ENCODE data around the gene FRMPD2.
"Not testable (repeated sequence)": the region's sequence is repeated elsewhere in the genome, so short reads cannot be mapped to it uniquely, and the experiment has no call there.

FRMPD2 gene

DNA sequence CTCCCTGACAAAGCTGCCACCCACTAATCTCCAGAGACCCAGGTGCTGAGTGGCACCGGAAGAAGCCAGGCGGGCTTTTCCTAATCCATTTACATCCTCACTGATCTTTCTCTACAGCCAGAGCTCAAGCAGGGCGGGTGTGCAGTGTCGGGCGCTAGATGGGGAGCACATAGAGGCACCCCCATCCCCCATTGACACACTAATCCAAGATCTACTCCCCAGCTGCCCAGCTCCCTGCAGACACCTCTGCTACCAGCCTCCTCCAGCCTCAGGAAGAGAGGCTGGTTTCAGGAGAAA is 22.2 kb downstream of the FRMPD2 start:
- DNase-seq, result no peak

- DNase-seq, result no peak
Measured at GRCh38 chr10:48251525-48252353, 22.8 kb downstream of the FRMPD2 start.

- DNase-seq, result no peak
Measured at GRCh38 chr10:48251152-48251524, 23.4 kb downstream of the FRMPD2 start.

- DNase-seq, result no peak
Measured at GRCh38 chr10:48249763-48250351, 24.6 kb downstream of the FRMPD2 start.

- DNase-seq, result no peak
Measured at GRCh38 chr10:48249004-48249762, 25.3 kb downstream of the FRMPD2 start.

GRCh38 chr10:48248462-48248861 is 26.0 kb downstream of the FRMPD2 start:
- no peak for DNase-seq

DNA sequence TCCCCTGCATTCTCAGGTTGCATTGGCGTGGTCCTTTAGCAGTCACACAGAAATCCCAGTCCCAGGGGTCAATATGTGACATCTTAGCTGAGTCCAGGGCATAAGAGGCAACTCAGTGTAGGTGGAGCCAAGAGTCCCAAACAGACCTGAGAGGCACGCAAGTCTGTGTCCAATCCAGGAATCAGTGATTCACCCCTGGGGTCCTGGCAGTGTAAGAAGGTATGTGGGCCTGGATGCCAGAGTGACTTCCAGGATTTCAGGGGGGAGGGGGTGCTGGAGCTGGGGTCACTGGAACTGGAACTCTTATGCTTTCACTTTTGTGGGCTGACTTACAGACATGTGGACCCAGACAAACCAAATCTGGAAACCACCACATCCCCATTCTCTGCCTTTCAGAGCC is 26.8 kb downstream of the FRMPD2 start:
- DNase-seq, result no peak

- no peak for DNase-seq
Measured at GRCh38 chr10:48246501-48246900, 28.0 kb downstream of the FRMPD2 start.

DNA sequence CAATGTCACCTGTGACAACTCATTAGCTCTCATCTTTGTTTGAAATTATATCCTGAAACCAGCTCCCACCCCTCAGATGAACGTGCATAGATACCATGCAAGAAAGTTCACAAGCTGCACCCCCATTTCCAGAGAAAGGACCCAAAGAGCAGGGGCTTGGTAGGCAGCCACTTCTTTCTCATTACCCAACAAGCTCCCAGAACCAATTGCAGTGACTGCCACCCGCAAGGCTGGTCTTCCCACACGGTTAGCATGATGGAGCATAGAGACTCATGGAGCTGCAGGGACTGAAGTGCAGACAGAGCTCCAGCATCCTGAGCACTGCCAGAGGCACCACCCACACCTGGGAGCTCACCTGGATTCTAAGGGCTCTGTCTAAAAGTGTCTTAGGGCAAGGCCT is 28.5 kb downstream of the FRMPD2 start:
- no peak for DNase-seq

- DNase-seq, result not testable (repeated sequence)
Measured at GRCh38 chr10:48243921-48244320, 30.6 kb downstream of the FRMPD2 start.

DNA sequence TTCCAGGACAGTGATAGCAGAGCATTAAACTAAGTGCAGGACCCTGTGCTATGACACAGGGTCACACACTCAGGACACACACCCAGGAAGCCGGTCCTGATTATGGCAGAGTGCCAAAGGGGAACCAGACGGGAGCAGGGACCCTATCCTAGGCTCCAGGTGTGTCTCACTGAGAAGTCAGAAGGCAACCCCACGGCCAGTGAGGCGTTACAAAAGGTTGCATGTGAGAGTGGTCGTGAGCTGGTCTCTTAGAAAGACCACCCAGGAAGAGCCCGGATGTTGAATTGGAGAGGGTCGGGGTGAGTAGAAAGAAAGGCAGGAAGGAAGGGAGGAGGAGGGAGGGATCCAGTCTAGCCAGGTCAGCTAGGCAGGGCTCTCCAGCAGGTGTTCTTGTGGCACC is 31.0 kb downstream of the FRMPD2 start:
- no peak for DNase-seq

GRCh38 chr10:48242171-48242904 is 32.2 kb downstream of the FRMPD2 start:
- DNase-seq, result no peak

GRCh38 chr10:48241332-48241731 is 33.2 kb downstream of the FRMPD2 start:
- DNase-seq, result no peak

GRCh38 chr10:48240196-48240595 is 34.3 kb downstream of the FRMPD2 start:
- DNase-seq, result no peak

- no peak for DNase-seq
Measured at GRCh38 chr10:48239618-48240017, 34.9 kb downstream of the FRMPD2 start.

GRCh38 chr10:48238826-48239520 is 35.5 kb downstream of the FRMPD2 start:
- DNase-seq, result peak in 3 of 14 donors; percentile 20 to 30 (median 23)

DNA sequence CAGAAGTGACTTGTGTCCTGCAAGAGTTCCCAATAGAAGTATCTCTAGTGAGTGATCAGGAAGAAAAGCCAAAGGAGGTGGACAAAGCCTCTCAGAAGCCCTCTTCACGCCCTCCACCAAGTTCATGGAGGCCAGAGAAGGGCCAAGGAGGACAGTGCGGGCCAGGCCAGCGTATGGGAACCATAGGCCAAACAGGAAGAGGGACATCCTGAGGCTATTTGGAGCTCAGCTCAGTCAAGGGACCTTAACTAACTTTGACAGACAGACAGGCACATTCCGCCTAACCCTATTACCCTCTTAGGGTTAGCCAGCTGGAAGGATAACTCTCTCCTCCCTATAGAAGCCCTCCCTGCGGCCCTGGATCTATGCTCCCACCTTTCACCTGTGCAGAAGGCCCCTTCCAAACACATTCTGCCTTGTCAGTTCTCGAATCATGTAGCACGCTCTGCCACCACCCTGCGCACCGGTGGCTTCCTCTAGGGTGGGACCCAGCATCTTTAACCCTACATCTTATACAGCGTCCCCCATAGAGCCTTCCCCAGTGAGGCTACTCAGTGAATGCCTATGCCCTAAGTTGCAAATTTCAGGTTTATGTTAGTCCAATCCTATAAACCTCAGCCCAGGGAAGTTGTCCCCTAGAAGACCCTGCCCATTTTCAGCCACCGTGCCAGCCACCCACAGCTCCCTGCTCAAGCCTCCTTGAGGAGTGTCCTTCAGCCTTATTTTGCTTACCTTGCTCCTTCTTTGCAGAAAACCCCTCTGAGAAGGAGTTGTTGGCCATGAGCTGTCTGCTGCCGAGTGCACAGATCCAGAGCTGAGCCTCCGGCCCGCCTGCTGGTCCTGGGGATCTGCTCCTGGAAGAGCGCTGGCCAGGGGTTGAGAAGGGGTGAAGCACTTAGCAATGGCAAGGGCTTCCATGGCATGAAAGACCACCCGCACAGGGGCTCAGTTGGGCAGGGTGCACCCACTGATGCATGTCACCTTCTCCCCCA is 36.9 kb downstream of the FRMPD2 start:
- DNase-seq, result no peak

DNA sequence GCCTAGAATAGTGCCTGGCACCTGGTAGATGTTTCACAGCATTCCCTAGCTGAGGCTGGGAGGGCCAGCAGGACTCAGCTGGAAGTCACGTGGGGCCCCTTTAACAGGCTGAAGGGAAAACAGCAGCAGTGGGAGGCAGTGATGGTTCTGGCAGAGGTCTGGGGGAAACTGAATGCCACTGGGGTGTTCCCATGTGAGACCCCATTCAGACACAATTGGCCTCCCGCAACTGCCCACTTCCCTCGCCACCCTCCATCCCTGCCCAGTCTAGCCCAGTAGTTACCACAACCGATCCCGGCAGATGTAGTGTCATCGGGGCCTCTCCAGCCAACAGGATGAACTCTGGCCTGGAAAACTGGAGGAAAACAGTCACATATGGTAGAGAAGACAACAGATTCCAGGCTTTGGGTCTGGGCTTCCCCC is 38.3 kb downstream of the FRMPD2 start:
- DNase-seq, result no peak

DNA sequence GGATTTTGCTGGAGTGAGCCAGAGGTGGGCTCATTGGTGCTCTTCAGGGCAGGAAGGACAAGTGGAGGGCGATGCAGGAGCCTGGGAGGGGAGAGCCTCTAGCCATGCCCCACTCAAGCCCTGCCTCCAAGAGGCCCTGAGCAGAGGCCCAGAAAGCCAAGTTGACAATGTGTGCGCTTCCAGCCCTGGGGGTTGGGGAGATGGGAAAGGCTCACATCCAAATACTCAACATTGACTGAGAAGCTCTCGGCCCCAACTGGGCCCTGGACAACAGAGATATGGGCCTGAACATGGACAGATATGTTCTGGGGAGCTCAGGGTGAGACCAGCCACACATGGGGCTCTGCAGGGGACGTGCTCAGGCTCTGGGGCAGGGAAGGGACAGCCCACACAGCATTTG is 39.0 kb downstream of the FRMPD2 start:
- no peak for DNase-seq

GRCh38 chr10:48234787-48235186 is 39.7 kb downstream of the FRMPD2 start:
- DNase-seq, result no peak

DNA sequence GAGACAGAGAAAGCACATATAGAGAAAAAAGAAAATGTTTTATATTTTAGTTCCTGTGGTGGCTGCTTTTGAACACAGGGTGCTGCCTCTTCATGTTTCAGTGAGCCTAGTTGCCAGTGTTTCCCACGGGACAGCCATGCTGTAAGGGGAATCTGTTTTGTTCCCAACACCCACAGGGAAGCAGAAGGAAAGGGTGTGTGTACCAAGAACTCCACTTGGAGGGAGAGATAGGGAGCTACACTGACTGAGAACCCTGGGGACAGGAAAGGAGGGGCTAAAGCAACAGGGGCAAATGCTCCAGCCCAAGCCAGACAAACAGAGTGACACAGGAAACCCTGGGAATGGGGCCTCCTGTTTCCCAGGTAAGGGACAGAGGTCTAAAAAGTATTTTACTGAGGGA is 40.2 kb downstream of the FRMPD2 start:
- no peak for DNase-seq
